ENCODE data around the gene OSM.
A peak's percentile ranks its signal among the peaks of the same experiment; 100 is the strongest.

The OSM gene

GRCh38 chr22:30284172-30284571, 17.5 kb upstream of the OSM start:
- DNase-seq, result no peak

GRCh38 chr22:30283342-30283741, 16.7 kb upstream of the OSM start:
- no peak for DNase-seq

GRCh38 chr22:30282616-30283046, 16.0 kb upstream of the OSM start:
- DNase-seq, result no peak

- DNase-seq, result no peak
These were observed 13.9 kb upstream of the OSM start for GRCh38 chr22:30280505-30280904.

- DNase-seq, result no peak
These were observed 13.3 kb upstream of the OSM start for GRCh38 chr22:30279932-30280331.

GRCh38 chr22:30279046-30279788, 12.6 kb upstream of the OSM start:
- DNase-seq, result no peak

- DNase-seq, result no peak
These were observed 11.1 kb upstream of the OSM start for GRCh38 chr22:30277547-30278344.

GRCh38 chr22:30276039-30276438, 9.4 kb upstream of the OSM start:
- no peak for DNase-seq

GRCh38 chr22:30275625-30276024, 9.0 kb upstream of the OSM start:
- DNase-seq, result peak; percentile 47

- DNase-seq, result no peak
These were observed 7.8 kb upstream of the OSM start for GRCh38 chr22:30274437-30274812.

- no peak for DNase-seq
These were observed 7.2 kb upstream of the OSM start for GRCh38 chr22:30273711-30274436.

- no peak for DNase-seq
These were observed 6.3 kb upstream of the OSM start for GRCh38 chr22:30272781-30273601.

- peak; percentile 33 for DNase-seq
These were observed 4.2 kb upstream of the OSM start for GRCh38 chr22:30270832-30271231.

- no peak for DNase-seq
These were observed 1.7 kb upstream of the OSM start for GRCh38 chr22:30268331-30268730.

- DNase-seq, result peak; percentile 41
These were observed 991 bp upstream of the OSM start for GRCh38 chr22:30267382-30268302.

- DNase-seq, result peak; percentile 76
These were observed 717 bp downstream of the OSM start for GRCh38 chr22:30265823-30266444.

GRCh38 chr22:30265131-30265720, 1.4 kb downstream of the OSM start:
- no peak for DNase-seq

GRCh38 chr22:30263883-30264282, 2.8 kb downstream of the OSM start:
- DNase-seq, result no peak

GRCh38 chr22:30262917-30263741, 3.5 kb downstream of the OSM start:
- DNase-seq, result peak; percentile 69

GRCh38 chr22:30262112-30262511, 4.5 kb downstream of the OSM start:
- no peak for DNase-seq
